HG03457 (cell line): Measurements from ENCODE around the gene C9orf78.

Source experiments
- ATAC-seq: cut with Tn5 transposase; IDR thresholded peaks from one replicate; pipeline ENCODE4 v1.9.1; 2021; ENCODE audit warnings: moderate number of reproducible peaks; ENCODE audit not compliant: unreplicated experiment

C9orf78 gene

DNA sequence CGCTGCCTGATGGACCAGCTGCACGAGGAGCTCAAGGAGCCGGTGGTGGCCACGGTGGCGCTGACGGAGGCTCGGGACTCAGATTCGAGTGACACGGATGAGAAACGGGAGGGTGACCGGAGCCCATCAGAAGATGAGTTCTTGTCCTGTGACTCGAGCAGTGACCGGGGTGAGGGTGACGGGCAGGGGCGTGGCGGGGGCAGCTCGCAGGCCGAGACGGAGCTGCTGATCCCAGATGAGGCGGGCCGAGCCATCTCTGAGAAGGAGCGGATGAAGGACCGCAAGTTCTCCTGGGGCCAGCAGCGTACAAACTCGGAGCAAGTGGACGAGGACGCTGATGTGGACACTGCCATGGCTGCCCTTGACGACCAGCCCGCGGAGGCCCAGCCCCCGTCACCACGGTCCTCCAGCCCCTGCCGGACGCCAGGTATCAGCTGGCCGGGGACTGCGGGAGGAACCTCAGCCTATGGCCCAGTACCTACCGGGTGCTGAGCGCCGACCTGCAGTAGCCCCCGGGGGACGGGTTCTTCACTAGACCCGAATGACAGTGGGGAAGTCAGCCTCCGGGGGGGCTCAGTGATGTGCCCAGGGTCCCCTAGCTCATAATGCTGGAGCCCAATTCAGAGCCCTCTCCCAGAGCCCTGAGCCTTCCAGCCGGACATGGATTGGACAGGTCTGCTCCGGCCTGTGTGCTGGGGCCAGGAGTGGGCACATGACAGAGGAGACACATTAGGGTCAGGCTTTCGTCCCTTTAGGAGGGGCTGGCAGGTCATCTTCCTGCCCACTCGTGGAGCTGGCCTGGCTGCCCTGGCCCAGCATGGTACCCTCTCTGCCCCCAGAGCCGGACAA, 33.2 kb upstream of the C9orf78 start:
- ATAC-seq: no peak

DNA sequence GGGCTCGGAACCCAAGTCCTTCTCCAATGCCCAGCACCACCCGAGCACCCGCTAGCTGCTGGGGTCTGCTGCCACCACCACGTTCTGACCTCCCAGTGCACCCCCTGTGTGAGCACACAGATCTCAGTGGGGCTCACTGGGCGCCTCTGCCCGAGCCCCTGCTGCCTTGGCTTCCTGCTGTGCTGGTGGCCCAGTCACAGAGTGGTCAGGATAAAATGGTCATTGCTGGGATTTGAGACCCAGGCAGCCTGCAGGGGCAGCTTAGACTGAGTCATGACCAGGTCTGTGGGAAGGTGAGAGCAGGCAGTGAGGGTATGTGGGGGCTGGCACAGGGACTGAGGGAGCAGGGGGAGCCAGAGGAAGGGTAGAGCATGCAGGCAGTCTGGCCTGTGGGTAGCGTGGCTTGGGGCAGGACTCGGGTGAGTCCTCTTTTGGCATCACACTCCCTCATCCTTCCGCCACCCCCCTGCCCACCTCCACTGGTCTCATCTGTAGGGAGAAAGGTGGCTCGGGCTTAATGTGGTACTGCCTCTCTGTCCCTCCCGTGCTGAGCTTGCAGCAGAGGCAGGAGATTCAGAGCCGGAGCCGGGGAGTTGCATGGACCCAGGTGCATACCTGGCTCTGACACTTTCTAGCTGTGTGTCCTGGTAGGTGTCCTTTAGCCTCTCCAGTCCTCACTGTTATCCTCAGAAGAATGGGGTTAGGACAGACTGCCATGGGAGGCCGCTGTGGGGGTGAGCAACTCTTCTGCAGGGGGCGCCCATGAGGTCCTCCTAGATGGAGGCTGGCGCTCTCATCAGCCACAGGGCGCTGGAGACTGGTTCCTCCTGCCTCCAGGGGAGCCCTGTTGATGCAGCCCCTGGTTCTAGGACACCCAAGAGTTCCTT, 32.3 kb upstream of the C9orf78 start:
- no peak for ATAC-seq

DNA sequence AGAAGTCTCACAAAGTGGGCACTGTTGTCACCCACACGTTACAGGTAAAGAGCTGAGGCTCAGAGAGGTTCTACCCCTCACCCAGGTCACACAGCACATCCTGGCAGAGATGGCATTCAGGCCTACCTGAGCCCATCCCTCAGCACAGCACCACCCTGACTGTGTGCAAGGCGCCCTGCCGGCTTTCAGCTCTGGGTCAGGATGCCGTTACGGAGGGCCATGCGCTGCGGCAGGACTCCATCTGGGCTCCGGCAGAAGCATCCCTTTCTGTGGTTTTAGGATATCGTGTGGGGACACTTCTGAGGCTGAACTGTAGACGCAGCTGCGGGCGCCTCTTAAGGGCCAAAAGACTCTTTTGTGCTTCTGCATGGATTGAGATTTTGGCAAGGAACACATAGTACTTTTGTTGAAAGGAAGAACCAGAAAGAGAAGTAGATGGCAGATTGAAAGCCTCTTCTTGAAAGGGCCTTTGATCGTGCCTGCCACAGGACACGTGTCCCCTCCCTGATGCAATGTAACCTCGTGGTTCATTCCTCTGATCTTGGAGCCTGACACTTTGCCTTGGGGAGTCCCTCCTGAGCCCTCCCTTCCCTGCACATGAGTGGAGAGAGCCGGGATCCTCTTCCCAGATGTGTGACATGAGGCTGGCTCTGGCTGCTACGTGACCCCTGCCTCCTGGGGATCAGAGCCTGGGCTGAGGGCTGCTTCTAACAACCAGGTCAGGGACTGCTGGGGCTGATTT, 31.5 kb upstream of the C9orf78 start:
- ATAC-seq: no peak

DNA sequence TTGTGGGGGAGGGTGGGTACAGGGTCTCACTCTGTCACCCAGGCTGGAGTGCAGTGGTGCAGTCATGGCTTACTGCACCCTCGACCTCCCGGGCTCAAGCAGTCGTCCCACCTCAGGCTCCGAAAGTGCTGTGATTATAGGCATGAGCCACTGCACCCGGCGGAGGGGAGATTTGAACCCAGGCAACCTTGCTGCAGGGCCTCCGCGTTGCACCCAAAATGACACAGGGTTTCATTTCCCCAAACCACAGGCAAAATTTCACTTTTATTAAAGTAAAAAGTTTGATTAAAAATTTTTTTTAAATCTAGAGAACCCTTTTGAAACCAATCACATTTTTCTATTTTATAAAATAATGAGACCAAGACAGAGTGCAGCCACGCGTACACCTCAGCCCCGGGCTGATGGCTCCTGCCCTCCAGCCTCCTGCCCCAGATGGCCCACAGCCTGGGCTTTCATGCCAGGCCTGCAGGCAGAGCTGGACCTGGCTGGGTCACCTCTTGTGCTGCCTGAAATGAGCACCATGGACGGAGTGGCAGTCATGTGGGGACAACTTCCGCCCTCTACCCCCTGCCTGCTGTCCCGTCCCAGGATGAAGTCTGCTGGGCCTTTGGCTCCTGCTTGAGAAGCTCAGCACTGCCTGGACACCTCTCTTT, 30.7 kb upstream of the C9orf78 start:
- ATAC-seq: no peak

DNA sequence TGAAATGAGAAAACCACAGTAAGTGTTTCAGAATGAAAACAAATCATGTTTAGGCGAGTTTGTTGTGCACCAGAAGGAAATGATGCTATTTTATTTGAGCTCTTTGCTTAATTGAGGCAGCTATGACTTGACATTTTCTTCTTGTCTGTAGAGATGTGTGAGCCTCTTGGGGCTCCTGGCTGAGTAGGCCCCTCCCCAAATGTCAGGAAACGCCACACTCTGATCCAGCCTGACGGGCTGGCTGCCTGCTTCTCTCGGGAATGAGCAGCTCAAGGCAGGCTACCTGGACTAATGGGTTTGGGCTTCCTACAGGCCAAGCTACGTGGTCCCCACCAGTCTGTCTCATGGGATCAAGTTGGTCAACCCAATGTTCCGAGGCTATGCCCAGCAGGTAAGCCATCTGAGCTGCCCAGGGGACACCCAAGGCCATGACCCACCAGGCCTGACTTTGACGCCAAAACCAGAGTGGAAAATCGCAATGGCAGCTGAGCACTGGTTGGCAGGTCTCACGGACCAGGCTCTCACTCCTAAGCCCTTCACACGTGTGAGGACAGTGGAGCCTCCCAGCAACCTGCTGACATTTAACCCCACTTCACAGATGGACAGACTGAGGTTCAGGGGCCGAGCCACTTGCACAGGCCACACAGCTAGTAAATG, 30.0 kb upstream of the C9orf78 start:
- no peak for ATAC-seq

DNA sequence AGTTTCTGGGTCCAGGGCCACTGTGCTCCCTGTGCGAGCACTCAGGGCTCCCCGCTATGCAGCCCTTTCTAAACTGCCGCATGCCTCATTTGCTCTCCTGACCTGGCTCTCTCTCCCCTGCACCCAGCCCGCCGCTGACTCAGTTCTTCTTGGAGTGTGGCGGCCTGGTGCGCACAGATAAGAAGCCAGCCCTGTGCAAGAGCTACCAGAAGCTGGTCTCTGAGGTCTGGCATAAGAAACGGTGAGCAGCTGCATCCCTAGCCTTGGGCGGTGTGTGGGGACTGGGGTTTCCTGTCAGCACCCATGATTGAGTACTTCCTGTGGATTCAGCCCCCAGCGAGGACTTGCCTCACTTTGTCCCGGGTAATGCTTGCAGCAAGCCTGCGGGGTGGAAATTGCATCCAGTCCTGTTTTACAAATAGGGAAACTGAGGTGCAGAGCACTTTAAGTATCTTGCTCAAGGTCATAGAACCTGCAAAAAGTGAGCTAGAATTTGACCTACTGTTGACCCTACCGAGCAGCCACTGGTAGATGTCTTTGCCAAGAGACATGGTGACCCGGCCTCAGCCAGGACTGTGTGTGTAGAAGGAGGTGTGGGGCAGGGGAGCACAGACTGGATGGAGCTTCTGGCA, 28.1 kb upstream of the C9orf78 start:
- no peak for ATAC-seq

DNA sequence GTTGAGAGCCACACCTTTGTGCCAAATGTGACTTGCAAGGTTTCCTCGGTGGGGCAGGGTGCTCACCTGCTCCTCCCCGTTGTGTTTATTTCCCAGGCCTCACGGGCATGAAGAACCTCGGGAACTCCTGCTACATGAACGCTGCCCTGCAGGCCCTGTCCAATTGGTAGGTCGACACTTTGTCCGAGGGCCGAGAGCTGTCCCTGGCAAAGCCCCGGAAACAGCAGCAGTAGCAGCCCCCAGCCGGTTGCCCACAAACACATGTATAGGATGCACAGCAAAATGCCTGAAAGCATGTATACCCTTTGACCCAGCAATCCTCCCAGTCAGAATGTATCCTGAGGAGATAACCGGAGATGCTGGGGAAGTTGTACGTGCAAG, 26.4 kb upstream of the C9orf78 start:
- ATAC-seq: no peak

DNA sequence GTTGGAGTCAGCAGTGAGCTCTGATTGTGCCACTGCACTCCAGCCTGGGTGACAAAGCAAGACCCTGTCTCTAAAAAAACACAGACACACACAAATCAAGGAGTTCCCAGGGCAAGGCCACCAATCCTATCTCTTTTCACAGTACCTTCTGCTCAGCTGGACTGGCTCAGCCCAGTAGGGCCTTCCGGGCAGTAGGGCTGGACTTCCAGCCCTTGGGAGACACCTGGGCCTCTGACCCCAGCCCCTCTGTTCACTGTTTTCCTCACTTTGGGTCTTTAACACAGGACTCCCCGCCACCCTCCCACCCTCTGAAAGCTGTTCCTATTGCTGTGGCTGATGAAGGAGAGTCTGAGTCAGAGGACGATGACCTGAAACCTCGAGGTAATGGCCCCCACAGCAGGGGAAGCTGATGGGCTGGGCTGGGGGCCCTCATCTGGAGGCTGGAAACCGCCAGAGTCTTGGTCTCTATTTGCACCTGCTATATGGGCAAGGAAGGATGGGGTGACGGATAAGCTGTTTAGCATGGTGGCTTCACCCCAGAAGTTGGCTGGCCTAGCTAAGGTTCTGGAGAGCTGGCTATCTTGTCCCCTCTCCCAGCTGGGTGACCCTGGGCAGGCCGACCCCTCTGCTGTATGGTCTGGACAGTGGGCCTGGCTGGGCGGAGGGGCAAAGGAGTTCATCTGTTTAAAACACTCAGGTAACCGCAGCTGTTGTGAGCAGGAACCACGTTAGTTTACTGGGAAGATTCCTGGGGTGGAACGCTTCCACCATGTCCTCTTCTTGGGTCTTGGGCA, 25.8 kb upstream of the C9orf78 start:
- no peak for ATAC-seq

DNA sequence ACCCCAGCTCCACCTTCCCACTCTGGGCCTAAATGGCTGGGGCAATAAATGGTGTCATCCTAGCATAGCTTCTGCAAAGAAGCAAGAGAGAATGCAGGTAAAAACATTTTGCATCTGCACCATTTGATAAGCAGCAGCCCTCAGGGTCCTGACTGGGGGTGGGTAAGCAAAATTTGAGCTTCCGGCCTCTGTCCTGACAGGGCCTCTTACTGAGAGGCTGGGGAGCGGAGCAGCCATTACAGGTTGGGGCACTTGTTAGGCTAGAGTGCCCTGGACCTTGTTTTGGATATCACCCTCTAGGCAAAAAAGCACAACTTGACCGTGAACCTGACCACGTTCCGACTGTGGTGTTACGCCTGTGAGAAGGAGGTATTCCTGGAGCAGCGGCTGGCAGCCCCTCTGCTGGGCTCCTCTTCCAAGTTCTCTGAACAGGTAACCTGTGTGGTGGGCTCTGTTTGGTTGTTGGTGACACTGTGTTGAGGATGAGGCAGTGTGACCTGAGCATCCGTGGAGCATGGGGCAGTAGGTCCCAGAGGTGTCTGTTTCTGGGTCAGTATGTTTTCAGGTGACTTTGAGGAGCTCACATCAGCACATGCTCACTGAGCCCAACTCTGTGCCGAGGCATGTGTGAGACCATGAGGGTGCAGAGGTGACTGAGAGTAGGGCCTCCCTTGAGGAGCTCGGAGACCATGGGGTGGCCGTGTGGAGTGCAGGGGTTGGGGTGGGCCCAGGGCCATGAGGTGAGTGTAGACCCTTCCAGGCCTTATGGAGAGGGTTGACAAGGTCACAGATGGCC, 23.3 kb upstream of the C9orf78 start:
- no peak for ATAC-seq

DNA sequence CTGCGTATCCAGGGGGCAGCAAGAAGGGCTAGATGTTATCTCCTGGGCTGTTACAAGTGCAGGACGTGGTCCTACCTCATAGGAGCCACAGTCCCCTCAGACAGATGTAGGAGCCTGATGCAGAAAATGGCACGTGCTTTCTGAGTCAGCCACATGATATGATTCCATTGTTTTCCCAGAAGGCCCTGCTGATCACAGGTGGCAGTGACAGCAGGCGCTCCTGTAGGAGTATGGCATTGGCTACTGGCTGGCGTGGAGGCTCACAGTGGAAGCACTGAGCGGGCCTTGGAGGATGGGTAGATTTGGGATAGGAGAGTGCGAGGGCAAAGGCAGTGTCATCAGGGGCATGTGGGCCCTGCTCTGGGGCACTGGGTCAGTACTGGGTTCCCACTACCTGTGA, 22.1 kb upstream of the C9orf78 start:
- no peak for ATAC-seq

DNA sequence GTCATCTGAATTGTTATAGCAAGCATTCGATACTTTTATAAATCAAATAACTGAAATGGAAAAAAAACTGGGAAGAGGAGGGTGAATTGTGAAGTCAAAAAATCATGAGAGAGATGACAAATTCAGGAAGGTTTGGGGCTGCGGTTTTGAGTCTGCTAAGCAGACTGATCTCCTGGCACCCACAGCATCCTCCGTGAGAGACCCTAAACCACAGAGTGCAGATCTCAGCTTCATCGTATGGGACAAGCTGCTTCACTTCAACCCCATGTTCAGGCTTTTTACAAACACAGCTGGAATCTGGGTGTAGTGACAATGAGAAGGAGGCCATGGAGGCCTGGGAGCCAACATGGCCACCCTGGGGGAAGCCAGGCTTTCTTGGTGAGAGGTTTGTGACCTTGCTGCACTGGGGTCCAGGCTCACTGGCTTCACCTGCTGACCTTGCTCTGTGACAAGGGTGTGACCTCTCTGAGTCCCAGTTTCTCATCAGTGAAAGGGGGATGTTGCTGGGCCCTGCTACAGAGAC, 19.6 kb upstream of the C9orf78 start:
- no peak for ATAC-seq

DNA sequence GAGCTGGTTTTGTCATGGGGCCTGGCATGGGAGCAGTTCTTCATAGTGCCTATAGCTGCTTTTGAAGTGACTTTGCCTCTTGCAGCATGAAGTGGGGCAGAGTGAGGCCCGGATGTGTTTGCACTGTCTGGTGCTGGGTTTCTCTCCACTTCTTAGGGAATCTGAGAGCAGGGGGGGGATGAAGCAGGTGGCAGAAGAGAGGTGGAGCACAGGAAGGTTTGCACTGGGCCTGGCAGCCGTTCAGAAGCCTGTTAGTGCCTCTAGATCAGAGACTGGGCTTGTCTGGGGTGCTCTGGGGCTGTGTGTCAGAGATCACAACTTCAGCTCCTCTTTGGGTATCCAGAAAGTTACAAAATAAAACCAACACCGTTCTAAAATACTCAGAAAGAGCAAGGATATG, 18.5 kb upstream of the C9orf78 start:
- no peak for ATAC-seq

DNA sequence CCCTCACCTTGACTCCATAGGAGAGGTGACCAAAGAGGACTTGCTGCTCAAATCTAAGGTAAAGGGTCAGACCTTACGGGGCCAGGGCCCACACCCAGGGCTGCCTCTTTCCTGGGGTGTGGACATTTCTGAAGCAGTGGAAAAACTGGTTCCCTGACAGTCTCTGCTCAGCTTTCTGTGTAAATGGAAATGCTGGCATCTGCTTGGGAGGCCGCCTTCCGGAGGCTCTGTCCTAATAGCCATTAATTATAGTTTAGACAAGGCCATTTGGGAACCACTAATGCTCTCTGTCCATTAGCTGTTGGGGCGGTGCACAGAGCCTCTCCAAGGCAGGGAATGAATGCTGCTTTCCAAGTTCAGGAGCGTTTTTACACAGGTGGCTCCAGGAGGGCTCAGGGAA, 17.5 kb upstream of the C9orf78 start:
- no peak for ATAC-seq

DNA sequence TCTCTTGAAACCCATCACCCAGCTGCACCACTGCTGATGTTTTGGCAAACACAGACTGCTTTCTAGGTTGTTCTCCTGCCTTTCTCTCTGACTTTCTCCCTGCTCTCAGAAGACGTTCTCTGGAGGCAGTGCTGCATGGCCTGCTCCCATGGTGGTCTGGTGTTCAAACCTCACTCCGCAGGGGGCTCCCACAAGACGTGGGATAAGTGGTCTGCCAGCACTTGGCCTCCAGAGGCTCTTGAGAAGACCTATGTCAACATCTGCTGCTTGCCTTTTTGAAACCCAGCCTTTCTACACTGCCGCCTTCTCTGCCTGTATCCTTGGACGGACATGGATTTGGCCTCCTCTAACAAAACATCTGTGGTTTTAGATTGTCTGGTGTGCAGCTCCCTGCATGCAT, 16.7 kb upstream of the C9orf78 start:
- ATAC-seq: no peak

DNA sequence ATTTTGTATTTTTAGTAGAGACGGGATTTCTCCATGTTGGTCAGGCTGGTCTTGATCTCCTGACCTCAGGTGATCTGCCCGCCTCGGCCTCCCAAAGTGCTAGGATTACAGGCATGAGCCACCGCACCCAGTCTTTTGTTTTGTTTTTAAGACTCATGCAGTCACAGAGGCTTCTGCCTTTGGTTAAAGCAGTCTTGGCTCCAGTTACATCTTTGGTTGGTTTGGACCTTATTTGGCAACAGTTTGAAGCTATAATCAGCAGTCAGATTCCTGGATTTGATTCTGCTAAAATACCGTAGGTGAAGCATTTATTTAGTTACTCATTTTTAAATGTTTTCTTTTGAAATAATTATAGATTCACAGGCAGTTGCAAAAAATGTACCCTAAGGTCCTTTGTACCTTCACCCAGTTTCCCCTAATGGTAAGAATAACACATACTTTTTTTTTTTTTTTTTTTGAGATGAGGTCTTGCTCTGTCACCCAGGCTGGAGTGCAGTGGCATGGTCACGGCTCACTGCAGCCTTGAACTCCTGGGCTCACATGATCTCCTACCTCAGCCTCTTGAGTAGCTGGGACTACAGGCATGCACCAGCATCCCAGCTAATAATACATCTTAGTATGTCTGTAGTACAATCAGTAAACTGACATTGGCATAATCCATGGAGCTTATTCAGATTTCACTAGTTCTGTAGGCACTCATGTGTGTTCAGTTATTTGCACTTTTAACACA, 15.9 kb upstream of the C9orf78 start:
- no peak for ATAC-seq

DNA sequence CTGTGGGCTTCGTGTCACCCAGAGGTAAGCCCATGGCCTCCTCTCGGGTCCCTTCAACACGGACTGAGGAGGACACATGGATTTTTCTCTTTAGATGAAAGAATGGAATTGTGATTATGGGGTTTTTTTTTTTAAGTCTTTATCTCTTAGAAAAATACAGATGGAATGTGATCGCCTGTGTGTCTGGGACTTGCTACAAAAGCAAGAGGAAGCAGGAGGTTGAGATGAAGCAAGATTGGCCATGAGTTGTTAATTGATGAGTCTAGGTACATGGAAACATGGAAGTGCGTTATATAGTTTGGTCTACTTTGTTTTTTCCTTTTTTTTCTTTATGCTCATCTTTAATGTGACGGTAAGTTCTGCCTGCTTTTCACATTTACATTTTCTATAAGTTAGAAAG, 14.8 kb upstream of the C9orf78 start:
- no peak for ATAC-seq

DNA sequence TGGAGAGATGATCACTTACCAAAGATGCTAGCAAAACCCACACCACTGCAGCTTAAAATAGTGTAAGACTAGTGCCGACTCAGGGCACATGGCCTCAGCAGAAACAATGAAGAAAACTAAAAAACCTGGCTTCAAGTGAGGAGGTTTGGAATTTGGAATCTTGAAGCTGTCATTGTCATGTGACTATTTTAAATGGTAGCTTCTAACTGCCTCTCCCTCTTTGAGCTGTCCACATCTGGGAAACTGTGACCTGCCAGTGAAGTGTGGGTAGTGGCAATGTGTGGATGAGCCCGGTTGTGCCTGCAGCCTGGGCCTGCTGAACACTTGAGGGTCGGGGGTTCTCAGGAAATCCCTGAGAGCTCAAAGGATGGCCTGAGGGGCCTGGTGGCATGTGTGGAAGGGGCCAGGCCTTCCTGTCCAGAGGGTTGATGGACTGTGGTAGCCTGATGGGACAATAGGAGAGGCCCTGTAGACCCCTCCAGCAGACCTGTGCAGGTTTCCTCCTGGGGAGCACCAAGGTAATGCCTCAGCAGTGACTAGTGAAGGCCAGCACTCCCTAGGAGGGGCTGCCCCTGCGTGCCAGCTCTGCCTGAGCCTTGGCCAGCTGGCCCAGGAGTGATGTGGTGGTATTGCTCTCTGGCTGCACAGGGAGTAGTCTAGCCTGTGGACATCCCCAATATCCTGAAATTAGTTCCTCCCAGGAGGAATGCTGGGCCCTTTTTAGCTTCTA, 13.8 kb upstream of the C9orf78 start:
- ATAC-seq: no peak
